Fibroblast of skin of right biceps (primary cell): Measurements from ENCODE around the gene ADAMTS10.
"Not testable (repeated sequence)": the region's sequence is repeated elsewhere in the genome, so short reads cannot be mapped to it uniquely, and the experiment has no call there.

ENCODE experiments used
- DNase-seq: peaks from one replicate; pipeline ENCODE4 v3.0.0-alpha.2; 2013

Gene ADAMTS10

GRCh38 chr19:8557642-8558238, 52.8 kb downstream of the ADAMTS10 start:
- DNase-seq = no peak

- not testable (repeated sequence) for DNase-seq
These were observed 56.8 kb downstream of the ADAMTS10 start for GRCh38 chr19:8553729-8554128.

- DNase-seq = peak; percentile 48
These were observed 57.7 kb downstream of the ADAMTS10 start for GRCh38 chr19:8552810-8553209.

GRCh38 chr19:8550070-8550469, 60.4 kb downstream of the ADAMTS10 start:
- no peak for DNase-seq

- no peak for DNase-seq
These were observed 64.8 kb downstream of the ADAMTS10 start for GRCh38 chr19:8545743-8546142.

- DNase-seq = no peak
These were observed 66.3 kb downstream of the ADAMTS10 start for GRCh38 chr19:8544168-8544567.

GRCh38 chr19:8539621-8540149, 70.8 kb downstream of the ADAMTS10 start:
- no peak for DNase-seq

- DNase-seq = no peak
These were observed 73.4 kb downstream of the ADAMTS10 start for GRCh38 chr19:8537099-8537498.

- no peak for DNase-seq
These were observed 74.2 kb downstream of the ADAMTS10 start for GRCh38 chr19:8536282-8536681.

GRCh38 chr19:8532225-8532624, 78.3 kb downstream of the ADAMTS10 start:
- DNase-seq = no peak

- no peak for DNase-seq
These were observed 79.0 kb downstream of the ADAMTS10 start for GRCh38 chr19:8531470-8531869.
